ENCODE data around the gene NYNRIN.

DNA sequence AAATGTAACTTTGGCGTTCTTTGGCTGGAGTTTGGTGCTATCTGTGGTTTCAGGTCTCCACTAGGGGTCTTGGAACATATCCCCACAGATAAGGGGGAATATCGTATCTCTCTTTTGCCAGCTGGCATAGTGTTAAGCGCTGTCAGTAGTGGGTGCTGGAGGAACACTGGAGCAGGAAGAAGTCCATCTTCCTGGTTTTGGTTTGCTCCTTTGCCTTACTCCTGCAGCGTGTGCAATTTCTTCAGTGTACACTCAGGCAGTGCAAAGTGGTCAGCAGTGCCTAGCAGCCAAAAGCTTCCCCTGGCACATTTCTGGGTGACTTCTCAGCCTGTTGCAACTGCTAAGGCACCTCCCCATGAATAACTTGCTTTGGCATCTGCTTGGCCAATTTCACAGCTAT is 47.3 kb upstream of the NYNRIN start:
- TF ChIP-seq, protein P1, sequence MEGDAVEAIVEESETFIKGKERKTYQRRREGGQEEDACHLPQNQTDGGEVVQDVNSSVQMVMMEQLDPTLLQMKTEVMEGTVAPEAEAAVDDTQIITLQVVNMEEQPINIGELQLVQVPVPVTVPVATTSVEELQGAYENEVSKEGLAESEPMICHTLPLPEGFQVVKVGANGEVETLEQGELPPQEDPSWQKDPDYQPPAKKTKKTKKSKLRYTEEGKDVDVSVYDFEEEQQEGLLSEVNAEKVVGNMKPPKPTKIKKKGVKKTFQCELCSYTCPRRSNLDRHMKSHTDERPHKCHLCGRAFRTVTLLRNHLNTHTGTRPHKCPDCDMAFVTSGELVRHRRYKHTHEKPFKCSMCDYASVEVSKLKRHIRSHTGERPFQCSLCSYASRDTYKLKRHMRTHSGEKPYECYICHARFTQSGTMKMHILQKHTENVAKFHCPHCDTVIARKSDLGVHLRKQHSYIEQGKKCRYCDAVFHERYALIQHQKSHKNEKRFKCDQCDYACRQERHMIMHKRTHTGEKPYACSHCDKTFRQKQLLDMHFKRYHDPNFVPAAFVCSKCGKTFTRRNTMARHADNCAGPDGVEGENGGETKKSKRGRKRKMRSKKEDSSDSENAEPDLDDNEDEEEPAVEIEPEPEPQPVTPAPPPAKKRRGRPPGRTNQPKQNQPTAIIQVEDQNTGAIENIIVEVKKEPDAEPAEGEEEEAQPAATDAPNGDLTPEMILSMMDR (IDR thresholded peaks at IDR 0.05): no peak
- TF ChIP-seq POLR2A (IDR thresholded peaks at IDR 0.05): no peak
- no peak for TF ChIP-seq POLR2AphosphoS5 (IDR thresholded peaks at IDR 0.05)
- no peak for TF ChIP-seq EP300 (IDR thresholded peaks at IDR 0.05)
